ENCODE results near the gene SEL1L2. TPM values are rescaled to one million over a fixed set of nuclear protein-coding genes. Genes with fewer than 3 reads are reported as not detected.

SEL1L2 gene
- total RNA-seq, 1 experiment from 2014 or later: not detected

- H3K4me3 Mint-ChIP-seq: no peak overlapping the region
- H3K4me1 Mint-ChIP-seq: no peaks in the 10 kb centered on the region
- no peaks in the 10 kb centered on the region for H3K9me3 Mint-ChIP-seq
- ChIA-PET CTCF (interaction anchor here (0.8 kb wide), 1 partner anchor 39 kb away, joined by 3 read pairs; no protein-coding TSS in a partner anchor), POLR2A (no interaction called here)
- H3K36me3 Mint-ChIP-seq: no peaks in the 10 kb centered on the region
- ATAC-seq (no peak), DNase-seq (ENCODE audit: low spot score) (no peak)
- no peak for TF ChIP-seq OVOL2 (CRISPR knock-in tag; IDR thresholded peaks at IDR 0.05; ENCODE audit: borderline replicate concordance)
- no peak for TF ChIP-seq ELF4 (CRISPR knock-in tag; IDR thresholded peaks at IDR 0.05; ENCODE audit: low read depth)
- H3K27me3 Mint-ChIP-seq (ENCODE audit: low read depth): no peaks in the 10 kb centered on the region
- H3K27ac Mint-ChIP-seq: no peak overlapping the region
Measured at GRCh38 chr20:13913572-13913971, 76.8 kb downstream of the SEL1L2 start.

GRCh38 chr20:13913131-13913530, 77.3 kb downstream of the SEL1L2 start:
- Mint-ChIP-seq H3K4me1 (no peaks in the 10 kb centered on the region), H3K36me3 (no peaks in the 10 kb centered on the region), H3K27ac (no peak overlapping the region), H3K27me3 (ENCODE audit: low read depth) (no peaks in the 10 kb centered on the region), H3K9me3 (no peaks in the 10 kb centered on the region), H3K4me3 (no peak overlapping the region)
- no peak for DNase-seq (ENCODE audit: low spot score)
- POLR2A ChIA-PET: no interaction called here
- ATAC-seq: no peak
- TF ChIP-seq MAX (CRISPR knock-in tag; IDR thresholded peaks at IDR 0.05) (no peak), GTF2I (CRISPR knock-in tag; conservative IDR thresholded peaks at IDR 0.05) (no peak), ATF2 (CRISPR knock-in tag; IDR thresholded peaks at IDR 0.05; ENCODE audit: borderline replicate concordance, low read depth) (no peak), ZBTB43 (CRISPR knock-in tag; IDR thresholded peaks at IDR 0.05) (no peak), GRHL2 (CRISPR knock-in tag; IDR thresholded peaks at IDR 0.05; ENCODE audit: insufficient replicate concordance, severe bottlenecking) (no peak), ZNF263 (CRISPR knock-in tag; IDR thresholded peaks at IDR 0.05; ENCODE audit: low read depth) (no peak), SMAD4 (CRISPR knock-in tag; IDR thresholded peaks at IDR 0.05) (no peak), OVOL2 (CRISPR knock-in tag; IDR thresholded peaks at IDR 0.05; ENCODE audit: borderline replicate concordance) (no peak), GABPB1 (CRISPR knock-in tag; IDR thresholded peaks at IDR 0.05) (no peak), ZNF512 (CRISPR knock-in tag; IDR thresholded peaks at IDR 0.05; ENCODE audit: borderline replicate concordance) (no peak), ATF3 (CRISPR knock-in tag; conservative IDR thresholded peaks at IDR 0.05) (no peak), JAZF1 (CRISPR knock-in tag; IDR thresholded peaks at IDR 0.05) (no peak), MXD4 (CRISPR knock-in tag; IDR thresholded peaks at IDR 0.05; ENCODE audit: borderline replicate concordance) (no peak), PRDM15 (CRISPR knock-in tag; IDR thresholded peaks at IDR 0.05) (no peak), ZNF396 (CRISPR knock-in tag; IDR thresholded peaks at IDR 0.05; ENCODE audit: borderline replicate concordance) (no peak)
- CTCF ChIA-PET: interaction anchor here (0.6 to 0.8 kb wide), 2 partner anchors 40 kb away, joined by 3 read pairs; no protein-coding TSS in a partner anchor

Measured in WTC11 (cell line).